ENCODE measurements around the gene COPG2. TPM values are rescaled to one million over a fixed set of nuclear protein-coding genes. Genes with fewer than 3 reads are reported as not detected.
"Not testable (repeated sequence)": the region's sequence is repeated elsewhere in the genome, so short reads cannot be mapped to it uniquely, and the experiment has no call there.

The COPG2 gene
- total and polyA plus RNA-seq, 2 donors (not counting 1 experiment from before 2014, with no cell fraction given) = 6.1 to 13.4 TPM

DNA sequence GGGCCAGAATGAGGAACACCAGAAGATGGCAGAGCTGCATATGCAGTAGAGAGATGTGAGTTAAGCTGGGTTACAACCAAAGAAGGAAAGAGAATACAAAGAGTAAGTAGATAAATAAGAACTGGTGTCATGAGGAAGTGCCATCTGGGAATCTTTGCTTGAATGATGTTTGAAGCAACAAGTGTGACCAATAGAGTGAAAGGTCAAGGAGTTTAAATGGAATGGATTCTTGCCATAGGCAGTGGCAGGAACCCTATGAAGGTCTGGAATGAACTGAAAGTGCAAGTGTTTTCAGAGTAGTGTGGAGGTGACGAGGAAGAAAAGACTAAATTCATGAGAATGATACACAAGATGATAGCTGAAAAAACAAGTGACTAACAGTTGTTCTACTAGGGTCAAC lies 155.1 kb downstream of the COPG2 start:
- no peak overlapping the region for H3K27ac ChIP-seq (ENCODE audit: low read length in 2 of 2)
- H4K20me1 ChIP-seq (ENCODE audit: control insufficient read depth, insufficient read depth, low read length, poor library complexity, severe bottlenecking) = no peaks in the 10 kb centered on the region
- no peaks in the 10 kb centered on the region for H3K27me3 ChIP-seq (replicated peaks in 1 of 4; ENCODE audit: control extremely low read depth in 1 of 4, control insufficient read depth in 3 of 4, insufficient read depth in 4 of 4, low read length in 3 of 4)
- H3K79me2 ChIP-seq (ENCODE audit: control insufficient read depth, insufficient read depth, low read length) = no peaks in the 10 kb centered on the region
- Mint-ChIP-seq H3K4me3 (no peak overlapping the region), H3K27me3 (no peaks in the 10 kb centered on the region), H3K27ac (no peak overlapping the region), H3K4me1 (no peaks in the 10 kb centered on the region), H3K9me3 (ENCODE audit: insufficient read depth) (no peaks in the 10 kb centered on the region)
- ATAC-seq (ENCODE audit: low read depth) = no peak
- H3K4me2 ChIP-seq (replicated peaks; ENCODE audit: low read depth, low read length, poor library complexity, severe bottlenecking) = no peak overlapping the region
- POLR2A ChIA-PET = no interaction called here
- WGBS (ENCODE audit: insufficient coverage) = 100% methylated on average over 1 of the region's 1 CpG
- H3K9ac ChIP-seq (ENCODE audit: low read length) = no peak overlapping the region
- DNase-seq = no peak
- intact Hi-C loops (cut with micrococcal nuclease) = no loop called here
- CTCF ChIA-PET = no interaction called here
- no peaks in the 10 kb centered on the region for H3K4me1 ChIP-seq (ENCODE audit: control insufficient read depth in 2 of 2, insufficient read depth in 2 of 2, low read length in 2 of 2)
- H3K9me3 ChIP-seq (ENCODE audit: control extremely low read depth in 1 of 3, control insufficient read depth in 2 of 3, insufficient read depth in 1 of 3, low read length in 2 of 3) = no peaks in the 10 kb centered on the region
- TF ChIP-seq EZH2 (IDR thresholded peaks at IDR 0.05; ENCODE audit: borderline replicate concordance, insufficient read depth, low read depth, low read length, poor library complexity, severe bottlenecking) = no peak
- TF ChIP-seq, protein P1, sequence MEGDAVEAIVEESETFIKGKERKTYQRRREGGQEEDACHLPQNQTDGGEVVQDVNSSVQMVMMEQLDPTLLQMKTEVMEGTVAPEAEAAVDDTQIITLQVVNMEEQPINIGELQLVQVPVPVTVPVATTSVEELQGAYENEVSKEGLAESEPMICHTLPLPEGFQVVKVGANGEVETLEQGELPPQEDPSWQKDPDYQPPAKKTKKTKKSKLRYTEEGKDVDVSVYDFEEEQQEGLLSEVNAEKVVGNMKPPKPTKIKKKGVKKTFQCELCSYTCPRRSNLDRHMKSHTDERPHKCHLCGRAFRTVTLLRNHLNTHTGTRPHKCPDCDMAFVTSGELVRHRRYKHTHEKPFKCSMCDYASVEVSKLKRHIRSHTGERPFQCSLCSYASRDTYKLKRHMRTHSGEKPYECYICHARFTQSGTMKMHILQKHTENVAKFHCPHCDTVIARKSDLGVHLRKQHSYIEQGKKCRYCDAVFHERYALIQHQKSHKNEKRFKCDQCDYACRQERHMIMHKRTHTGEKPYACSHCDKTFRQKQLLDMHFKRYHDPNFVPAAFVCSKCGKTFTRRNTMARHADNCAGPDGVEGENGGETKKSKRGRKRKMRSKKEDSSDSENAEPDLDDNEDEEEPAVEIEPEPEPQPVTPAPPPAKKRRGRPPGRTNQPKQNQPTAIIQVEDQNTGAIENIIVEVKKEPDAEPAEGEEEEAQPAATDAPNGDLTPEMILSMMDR (IDR thresholded peaks at IDR 0.05) = no peak
- no peak overlapping the region for H2AFZ ChIP-seq (ENCODE audit: insufficient read depth, low read depth, low read length, poor library complexity, severe bottlenecking)
- no peak overlapping the region for H3K4me3 ChIP-seq (ENCODE audit: control extremely low read depth in 1 of 5, extremely low read depth in 1 of 5, insufficient read depth in 1 of 5, low read depth in 2 of 5, low read length in 4 of 5)
- peaks cover 0 to 6% of the 10 kb centered on the region in 2 experiments for H3K36me3 ChIP-seq (replicated peaks in 1 of 2; ENCODE audit: control extremely low read depth in 1 of 2, control insufficient read depth in 1 of 2, extremely low read depth in 1 of 2, insufficient read depth in 2 of 2, low read length in 1 of 2)

- H3K36me3 ChIP-seq (replicated peaks in 1 of 2; ENCODE audit: control extremely low read depth in 1 of 2, control insufficient read depth in 1 of 2, extremely low read depth in 1 of 2, insufficient read depth in 2 of 2, low read length in 1 of 2); DNase-seq; H3K27me3 ChIP-seq (replicated peaks in 1 of 4; ENCODE audit: control extremely low read depth in 1 of 4, control insufficient read depth in 3 of 4, insufficient read depth in 4 of 4, low read length in 3 of 4); ATAC-seq (ENCODE audit: low read depth); POLR2A ChIA-PET; H3K4me3 Mint-ChIP-seq; H4K20me1 ChIP-seq (ENCODE audit: control insufficient read depth, insufficient read depth, low read length, poor library complexity, severe bottlenecking); H3K27ac ChIP-seq (ENCODE audit: low read length in 2 of 2); H3K4me3 ChIP-seq (ENCODE audit: control extremely low read depth in 1 of 5, extremely low read depth in 1 of 5, insufficient read depth in 1 of 5, low read depth in 2 of 5, low read length in 4 of 5); H2AFZ ChIP-seq (ENCODE audit: insufficient read depth, low read depth, low read length, poor library complexity, severe bottlenecking); intact Hi-C loops (cut with micrococcal nuclease); H3K27me3 Mint-ChIP-seq; H3K9me3 Mint-ChIP-seq (ENCODE audit: insufficient read depth); H3K9me3 ChIP-seq (ENCODE audit: control extremely low read depth in 1 of 3, control insufficient read depth in 2 of 3, insufficient read depth in 1 of 3, low read length in 2 of 3); H3K27ac Mint-ChIP-seq; H3K4me1 ChIP-seq (ENCODE audit: control insufficient read depth in 2 of 2, insufficient read depth in 2 of 2, low read length in 2 of 2); H3K4me1 Mint-ChIP-seq; H3K79me2 ChIP-seq (ENCODE audit: control insufficient read depth, insufficient read depth, low read length); H3K9ac ChIP-seq (ENCODE audit: low read length); H3K4me2 ChIP-seq (replicated peaks; ENCODE audit: low read depth, low read length, poor library complexity, severe bottlenecking); CTCF ChIA-PET: not testable (repeated sequence)
- WGBS (ENCODE audit: insufficient coverage) = no CpG with 5 or more reads among the region's 3 CpGs
Observed at GRCh38 chr7:130512038-130512437, 156.5 kb downstream of the COPG2 start.

Measured in B cell (primary cell).